Stimulated activated naive CD4-positive, alpha-beta T cell (primary cell): Measurements from ENCODE around the gene RHBDL3.
"Not testable (repeated sequence)": the region's sequence is repeated elsewhere in the genome, so short reads cannot be mapped to it uniquely, and the experiment has no call there.

Experiments
- DNase-seq, 6 experiments: peaks; one replicate each; lab custom pipeline; 2025; lab: John Stamatoyannopoulos, UW

The RHBDL3 gene

DNA sequence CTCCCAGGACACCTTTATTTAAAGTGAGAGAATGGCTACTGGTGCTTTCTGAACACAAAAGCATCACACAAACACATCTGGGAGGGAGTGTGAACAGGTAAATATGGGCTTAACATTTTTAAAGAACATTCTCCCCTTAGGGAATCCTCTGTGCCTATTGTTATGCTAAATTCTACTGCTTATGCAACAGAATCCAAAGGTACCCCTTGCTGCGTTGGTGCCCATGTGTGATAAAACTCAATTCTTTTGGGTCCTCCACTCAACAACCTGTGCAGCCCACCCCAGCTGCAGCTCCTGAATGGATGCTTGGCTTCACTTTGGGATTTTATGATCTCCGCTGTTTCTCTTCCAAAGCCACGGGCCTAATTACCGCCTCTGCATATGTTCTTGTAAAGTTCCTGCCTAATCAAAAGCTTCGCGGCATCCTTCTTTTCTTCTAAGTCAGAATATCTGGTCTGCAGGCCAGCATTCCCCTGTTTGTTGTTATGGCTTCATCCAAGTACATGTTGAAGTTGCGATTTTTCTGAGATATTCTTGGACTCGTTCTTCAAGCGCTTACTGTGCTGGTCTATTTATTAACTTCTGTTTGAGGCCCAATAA lies 23.9 kb downstream of the RHBDL3 start:
- no peak for DNase-seq

DNA sequence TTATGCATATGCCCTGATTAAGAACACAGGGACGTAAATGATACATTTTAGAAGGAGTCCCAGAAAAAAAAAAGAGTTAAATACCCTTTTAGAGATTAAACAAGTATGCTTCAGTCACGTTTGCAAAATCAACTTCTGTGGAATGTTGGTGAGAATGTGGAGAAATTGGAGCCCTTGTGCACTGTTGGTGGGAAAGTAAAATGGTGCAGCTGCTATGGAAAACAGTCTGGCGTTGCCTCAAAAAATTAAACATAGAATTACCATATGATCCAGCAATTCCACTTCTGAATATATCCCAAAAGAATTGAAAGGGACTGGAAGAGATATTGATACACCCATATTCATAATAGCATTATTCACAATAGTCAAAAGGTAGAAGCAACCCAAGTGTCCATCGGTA lies 26.5 kb downstream of the RHBDL3 start:
- DNase-seq, result no peak

GRCh38 chr17:32297424-32297823 lies 31.8 kb downstream of the RHBDL3 start:
- no peak for DNase-seq

DNA sequence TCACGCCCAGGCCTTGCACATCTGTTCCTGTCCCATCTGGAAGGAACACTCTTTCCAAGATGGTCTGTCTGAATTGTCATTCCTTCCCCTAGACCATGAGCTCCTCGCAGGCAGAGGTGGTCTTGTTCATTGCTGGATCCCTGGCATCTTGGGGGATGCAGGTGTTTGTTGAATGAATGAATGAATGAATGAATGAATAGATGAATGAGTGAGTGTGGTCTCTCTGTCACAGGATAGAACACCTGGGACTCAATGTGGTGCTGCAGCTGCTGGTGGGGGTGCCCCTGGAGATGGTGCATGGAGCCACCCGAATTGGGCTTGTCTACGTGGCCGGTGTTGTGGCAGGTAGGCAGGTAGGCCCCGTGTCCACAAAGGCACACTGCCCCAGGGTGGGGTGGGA lies 32.2 kb downstream of the RHBDL3 start:
- DNase-seq, result no peak

DNA sequence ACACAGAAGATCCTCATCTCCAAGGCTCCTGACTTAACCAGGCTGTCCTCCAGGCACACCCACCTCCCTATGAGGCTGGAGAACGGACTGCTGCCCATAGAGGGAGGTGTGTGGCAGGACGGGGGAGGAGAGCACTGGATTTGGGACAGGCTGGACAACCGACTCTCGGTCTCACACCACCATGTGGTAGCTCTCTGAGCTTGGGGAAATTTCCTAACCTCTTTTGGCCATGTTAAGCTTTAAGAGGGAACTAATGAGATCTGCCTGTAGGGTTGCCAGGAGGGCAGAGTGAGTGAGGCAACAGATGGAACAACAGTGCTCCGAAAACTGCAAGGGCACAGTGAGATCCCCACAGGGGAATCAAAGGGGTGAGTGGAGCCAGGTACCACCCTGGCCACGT lies 32.7 kb downstream of the RHBDL3 start:
- DNase-seq, result no peak

GRCh38 chr17:32298721-32299579 lies 33.3 kb downstream of the RHBDL3 start:
- DNase-seq, result no peak

- no peak for DNase-seq
Observed at GRCh38 chr17:32299580-32300164, 34.0 kb downstream of the RHBDL3 start.

DNA sequence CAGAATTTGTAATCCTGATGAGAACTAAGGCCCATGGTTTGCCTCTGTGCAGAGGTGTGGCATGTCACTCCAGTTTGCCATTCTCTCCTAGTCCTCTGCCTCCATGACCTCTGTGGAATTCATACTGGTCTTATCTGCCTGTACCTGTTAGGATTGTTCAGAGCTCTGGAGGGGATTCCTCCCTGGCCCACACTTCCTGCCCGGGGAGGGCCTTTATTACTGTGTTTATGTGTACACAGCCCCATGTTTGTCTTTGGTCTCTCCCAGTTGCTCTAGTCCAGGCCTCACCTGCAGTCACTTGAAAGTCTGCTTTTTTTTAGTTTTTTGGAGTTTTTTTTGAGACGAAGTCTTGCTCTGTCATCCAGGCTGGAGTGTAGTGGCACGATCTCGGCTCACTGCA lies 36.4 kb downstream of the RHBDL3 start:
- DNase-seq, result no peak

GRCh38 chr17:32302860-32303649 lies 37.4 kb downstream of the RHBDL3 start:
- no peak for DNase-seq

DNA sequence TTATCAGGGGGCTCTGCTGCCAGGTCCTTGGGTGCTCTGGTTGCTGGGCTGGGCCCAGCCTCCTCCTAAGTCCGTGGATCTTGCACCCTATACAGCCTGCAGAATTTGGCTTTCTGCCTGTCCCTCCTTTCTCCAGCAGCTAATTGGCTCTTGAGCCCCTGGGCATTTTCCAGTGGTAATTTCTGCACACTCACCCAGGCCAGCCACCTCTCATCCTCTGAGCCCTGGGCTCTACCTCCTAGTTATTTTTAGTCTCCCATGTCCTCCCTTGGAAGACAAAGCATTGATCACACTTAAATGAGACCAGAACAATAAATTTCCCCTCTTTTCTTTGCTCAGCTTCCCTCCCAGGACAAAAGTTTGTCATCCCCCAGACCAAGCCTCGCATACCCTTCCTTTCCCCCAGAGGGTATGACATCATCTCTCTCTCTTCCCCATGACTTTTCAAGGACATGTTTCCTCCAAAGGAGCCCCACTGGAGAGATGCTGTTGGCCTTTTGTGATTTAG lies 38.2 kb downstream of the RHBDL3 start:
- no peak for DNase-seq

DNA sequence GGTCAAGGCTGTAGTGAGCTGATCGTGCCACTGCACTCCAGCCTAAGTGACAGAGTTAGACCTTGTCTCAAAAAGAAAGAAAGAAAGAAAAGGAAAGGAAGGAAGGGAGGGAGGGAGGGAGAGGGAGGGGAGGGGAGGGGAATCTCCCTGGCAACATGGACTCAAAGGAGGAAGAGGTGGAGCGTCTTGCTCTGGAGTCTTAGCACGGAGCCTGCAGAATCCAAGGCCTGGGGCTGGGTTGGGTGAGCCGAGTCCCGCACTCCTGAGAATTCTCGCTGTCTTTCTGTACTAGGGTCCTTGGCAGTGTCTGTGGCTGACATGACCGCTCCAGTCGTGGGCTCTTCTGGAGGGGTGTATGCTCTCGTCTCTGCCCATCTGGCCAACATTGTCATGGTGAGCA lies 39.4 kb downstream of the RHBDL3 start:
- no peak for DNase-seq

GRCh38 chr17:32307658-32308057 lies 42.0 kb downstream of the RHBDL3 start:
- no peak for DNase-seq

DNA sequence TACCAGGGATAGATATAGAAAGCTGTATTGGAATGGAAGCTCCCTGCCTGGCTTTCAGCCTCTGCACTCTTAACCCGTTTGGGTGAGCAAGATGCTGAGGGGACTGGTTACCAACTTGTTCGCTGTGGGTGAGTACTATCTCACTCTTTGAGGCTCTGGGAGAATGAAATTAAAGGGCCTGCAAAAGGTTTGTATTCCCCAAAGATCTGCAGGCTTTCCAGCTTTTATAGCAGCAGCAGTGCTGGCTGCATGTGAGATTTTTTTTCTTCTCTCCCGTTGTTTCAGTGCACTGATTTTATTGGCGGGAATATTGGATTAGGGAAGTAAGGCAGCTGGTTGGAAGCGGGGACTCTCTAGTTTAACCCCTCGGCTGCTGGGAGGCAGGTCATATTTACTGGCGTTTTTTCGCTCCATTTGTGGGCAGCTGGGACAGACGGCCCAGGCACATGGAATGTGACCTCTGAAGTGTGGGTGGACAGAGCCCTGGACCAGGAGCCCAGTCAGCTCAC lies 45.5 kb downstream of the RHBDL3 start:
- DNase-seq, result no peak

DNA sequence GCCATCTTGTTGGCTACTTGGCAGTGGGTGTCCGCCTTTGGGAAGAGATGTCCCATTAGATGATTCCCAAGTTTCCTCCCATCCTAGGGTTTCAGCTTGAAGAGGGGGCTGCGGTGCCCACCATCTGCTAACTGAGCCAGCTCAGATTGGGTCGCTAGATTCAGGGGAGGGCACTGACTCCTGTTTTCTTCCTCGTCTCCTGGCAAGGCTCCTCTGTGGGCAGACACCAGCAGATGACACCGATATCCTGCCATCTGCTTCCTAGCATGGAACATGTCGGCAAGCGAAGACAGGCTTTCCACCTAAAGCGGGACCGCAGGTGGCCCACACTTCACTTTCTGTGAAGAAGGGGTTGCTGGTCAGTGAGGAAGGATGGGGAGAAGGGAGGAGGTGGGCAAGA lies 49.0 kb downstream of the RHBDL3 start:
- no peak for DNase-seq

GRCh38 chr17:32315171-32315570 lies 49.5 kb downstream of the RHBDL3 start:
- no peak for DNase-seq

GRCh38 chr17:32316653-32317052 lies 51.0 kb downstream of the RHBDL3 start:
- not testable (repeated sequence) for DNase-seq

- no peak for DNase-seq
Observed at GRCh38 chr17:32317353-32317752, 51.7 kb downstream of the RHBDL3 start.

- DNase-seq, result no peak
Observed at GRCh38 chr17:32318071-32318470, 52.4 kb downstream of the RHBDL3 start.

DNA sequence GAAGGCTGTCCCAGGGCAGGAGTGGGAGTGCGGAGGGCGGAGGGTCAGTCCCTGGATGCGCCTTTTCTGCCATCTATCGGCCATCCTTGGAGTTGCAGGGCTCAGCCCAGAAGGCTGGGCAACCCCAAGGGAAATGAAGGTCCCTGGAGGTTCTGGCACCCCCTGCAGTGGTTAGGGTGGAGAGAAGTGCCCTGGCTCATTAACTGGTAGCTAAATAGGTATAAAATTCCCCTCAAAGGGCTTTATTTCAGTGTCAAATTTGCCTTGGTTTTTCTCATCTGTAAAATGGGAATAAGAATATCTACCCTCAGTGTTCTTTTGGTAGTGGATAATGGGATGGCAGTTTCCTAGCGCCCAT lies 53.9 kb downstream of the RHBDL3 start:
- peak; percentile 27 to 62 (median 60) for DNase-seq

DNA sequence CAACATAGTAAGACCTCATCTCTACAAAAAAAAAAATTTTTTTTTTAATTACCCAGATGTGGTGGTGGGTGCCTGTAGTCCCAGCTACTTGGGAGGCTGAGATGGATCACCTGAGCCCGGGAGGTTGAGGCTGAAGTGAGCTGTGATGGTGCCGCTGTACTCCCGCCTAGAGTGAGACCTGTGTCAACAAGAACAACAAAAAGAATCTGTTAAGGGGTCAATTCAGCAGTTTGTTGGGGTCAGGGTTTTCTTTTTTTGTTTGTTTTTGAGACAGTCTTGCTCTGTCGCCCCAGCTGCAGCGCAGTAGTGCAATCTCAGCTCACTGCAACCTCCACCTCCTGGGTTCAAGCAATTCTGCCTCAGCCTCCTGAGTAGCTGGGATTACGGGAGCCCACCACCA lies 54.4 kb downstream of the RHBDL3 start:
- DNase-seq, result not testable (repeated sequence)

- DNase-seq, result no peak
Observed at GRCh38 chr17:32320847-32321246, 55.2 kb downstream of the RHBDL3 start.

- DNase-seq, result no peak
Observed at GRCh38 chr17:32323046-32323445, 57.4 kb downstream of the RHBDL3 start.
